ENCODE results near the gene GPC6.

DNA sequence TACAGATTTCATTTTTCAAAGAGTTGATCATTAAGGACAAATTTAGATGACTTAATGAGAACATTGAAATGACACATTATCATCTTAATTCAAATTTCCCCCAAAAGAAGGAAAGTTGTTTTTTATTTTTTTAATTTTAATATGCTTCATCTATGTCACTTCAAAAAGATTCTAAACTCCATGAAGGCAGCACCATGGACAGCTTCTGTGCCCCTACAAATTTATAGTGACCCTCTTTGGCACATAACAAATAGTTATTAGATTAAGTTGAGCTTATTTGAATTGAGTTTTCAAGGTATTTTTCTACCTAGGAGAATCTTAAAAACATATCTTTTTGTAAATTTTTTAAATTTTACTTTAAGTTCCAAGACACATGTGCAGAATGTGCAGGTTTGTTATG is 1054.2 kb downstream of the GPC6 start:
- TF ChIP-seq CTCF (IDR thresholded peaks at IDR 0.05; ENCODE audit: low read depth, low read length) (no peak), MYC (IDR thresholded peaks at IDR 0.05; ENCODE audit: low read depth, low read length) (no peak)

All from NB4 (cell line).